ENCODE data around the gene CPED1.

CPED1 gene

DNA sequence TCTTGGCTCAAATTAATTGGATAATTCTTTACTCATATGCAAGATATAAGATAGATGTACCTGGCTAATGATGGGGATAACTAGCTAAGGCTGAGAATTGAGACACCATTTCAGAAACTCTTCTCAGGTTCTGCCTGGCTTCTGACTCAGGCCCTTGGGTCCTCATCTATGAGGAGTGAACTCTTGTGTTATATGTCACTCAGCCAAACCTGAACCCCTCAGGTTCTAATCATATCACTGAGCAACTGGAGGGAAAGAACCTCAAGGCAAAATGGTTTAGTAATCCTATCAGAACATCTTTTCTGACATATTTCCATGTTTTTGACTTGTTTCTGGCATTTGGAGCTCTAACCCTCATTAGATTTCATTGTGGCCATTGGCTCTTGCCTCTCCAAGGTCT is 100.4 kb downstream of the CPED1 start:
- no peak for DNase-seq
- Mint-ChIP-seq H3K27me3 (peaks cover 5% of the 10 kb centered on the region), H3K9me3 (no peaks in the 10 kb centered on the region), H3K4me1 (no peaks in the 10 kb centered on the region), H3K27ac (no peak overlapping the region), H3K36me3 (no peaks in the 10 kb centered on the region), H3K4me3 (no peak overlapping the region)
- CTCF ChIA-PET = interaction anchor here (1.2 kb wide), 1 partner anchor 13 kb away, joined by 3 read pairs; no protein-coding TSS in a partner anchor

- Mint-ChIP-seq H3K27me3 (no peaks in the 10 kb centered on the region), H3K9me3 (no peaks in the 10 kb centered on the region), H3K4me3 (no peak overlapping the region), H3K36me3 (no peaks in the 10 kb centered on the region), H3K27ac (no peak overlapping the region), H3K4me1 (no peaks in the 10 kb centered on the region)
- CTCF ChIA-PET = no interaction called here
- no peak for DNase-seq
Observed at GRCh38 chr7:121094829-121095228, 106.3 kb downstream of the CPED1 start.

GRCh38 chr7:121097577-121097976 is 109.1 kb downstream of the CPED1 start:
- Mint-ChIP-seq H3K27me3 (no peaks in the 10 kb centered on the region), H3K27ac (no peak overlapping the region), H3K4me1 (no peaks in the 10 kb centered on the region), H3K4me3 (no peak overlapping the region), H3K36me3 (no peaks in the 10 kb centered on the region), H3K9me3 (no peaks in the 10 kb centered on the region)
- no peak for DNase-seq
- CTCF ChIA-PET = no interaction called here

GRCh38 chr7:121099572-121099971 is 111.1 kb downstream of the CPED1 start:
- DNase-seq = no peak
- H3K4me3 Mint-ChIP-seq = no peak overlapping the region
- no peak overlapping the region for H3K27ac Mint-ChIP-seq
- H3K36me3 Mint-ChIP-seq = no peaks in the 10 kb centered on the region
- H3K27me3 Mint-ChIP-seq = no peaks in the 10 kb centered on the region
- CTCF ChIA-PET = interaction anchor here (0.7 to 1.5 kb wide), 4 partner anchors 9 to 113 kb away, joined by 3 to 6 read pairs (median 4); no protein-coding TSS in a partner anchor
- no peaks in the 10 kb centered on the region for H3K9me3 Mint-ChIP-seq
- H3K4me1 Mint-ChIP-seq = no peaks in the 10 kb centered on the region

DNA sequence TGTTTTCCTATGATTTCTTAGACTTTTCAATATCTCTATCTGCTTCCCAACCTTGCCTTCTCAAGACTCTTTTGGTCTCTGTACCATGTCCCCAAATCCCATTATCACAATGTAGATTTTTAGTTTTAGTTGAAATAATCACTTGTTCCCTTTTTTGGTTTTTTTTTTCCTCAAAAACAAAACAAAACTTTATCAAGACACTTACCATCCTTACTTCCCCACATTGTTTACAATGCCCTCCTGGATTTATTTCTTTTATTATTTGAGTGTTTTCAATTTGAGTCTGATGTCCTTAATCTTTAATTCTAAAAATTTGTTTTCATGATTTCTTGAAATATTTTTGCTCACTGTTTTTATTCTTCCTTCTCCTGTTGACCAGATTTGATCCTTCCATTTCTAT is 112.6 kb downstream of the CPED1 start:
- Mint-ChIP-seq H3K4me3 (no peak overlapping the region), H3K4me1 (no peaks in the 10 kb centered on the region), H3K36me3 (no peaks in the 10 kb centered on the region), H3K27me3 (no peaks in the 10 kb centered on the region), H3K27ac (no peak overlapping the region), H3K9me3 (no peaks in the 10 kb centered on the region)
- CTCF ChIA-PET = no interaction called here
- DNase-seq = no peak

DNA sequence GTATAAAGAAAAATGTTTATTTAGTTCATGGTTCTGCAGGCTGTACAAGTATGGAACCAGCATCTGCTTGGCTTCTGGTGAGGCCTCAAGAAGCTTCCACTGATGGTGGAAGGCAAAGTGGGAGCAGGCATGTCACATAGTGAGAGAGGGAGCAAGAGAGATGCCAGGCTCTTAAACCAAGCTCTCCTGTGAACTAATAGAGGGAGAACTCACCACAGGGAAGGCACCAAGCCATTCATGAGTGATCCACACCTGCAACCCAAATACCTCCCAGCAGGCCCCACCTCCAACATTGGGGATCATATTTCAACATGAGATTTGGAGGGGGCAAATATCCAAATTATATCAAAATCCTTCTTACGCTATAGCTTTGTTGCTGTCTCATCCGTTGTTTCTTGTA is 113.1 kb downstream of the CPED1 start:
- no peak overlapping the region for H3K27ac Mint-ChIP-seq
- CTCF ChIA-PET = interaction anchor here (0.6 kb wide), 1 partner anchor 310 kb away, joined by 3 read pairs; no protein-coding TSS in a partner anchor
- no peaks in the 10 kb centered on the region for H3K27me3 Mint-ChIP-seq
- DNase-seq = no peak
- H3K36me3 Mint-ChIP-seq = no peaks in the 10 kb centered on the region
- H3K9me3 Mint-ChIP-seq = no peaks in the 10 kb centered on the region
- no peak overlapping the region for H3K4me3 Mint-ChIP-seq
- no peaks in the 10 kb centered on the region for H3K4me1 Mint-ChIP-seq

DNA sequence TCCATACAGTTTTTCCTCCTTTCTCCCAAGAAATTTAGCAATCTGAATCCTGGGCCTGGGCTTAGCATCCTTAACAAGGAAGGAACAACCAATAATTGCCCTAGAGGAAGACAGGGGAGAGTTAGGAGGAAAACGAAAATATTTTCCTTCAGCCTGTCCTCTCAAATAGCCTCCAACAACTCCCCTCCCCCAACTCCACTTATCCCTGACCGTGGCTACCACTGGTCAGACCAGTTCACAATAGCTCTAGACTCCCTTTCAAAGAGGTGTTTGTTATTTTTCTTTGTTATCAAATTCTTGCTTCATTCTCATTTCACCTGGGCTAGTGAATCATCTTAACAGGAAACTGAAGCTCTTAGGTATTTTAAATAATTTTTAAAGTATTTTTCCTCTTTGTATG is 114.1 kb downstream of the CPED1 start:
- Mint-ChIP-seq H3K27ac (no peak overlapping the region), H3K36me3 (no peaks in the 10 kb centered on the region), H3K4me1 (no peaks in the 10 kb centered on the region), H3K27me3 (no peaks in the 10 kb centered on the region), H3K4me3 (no peak overlapping the region), H3K9me3 (no peaks in the 10 kb centered on the region)
- CTCF ChIA-PET = interaction anchor here (1.6 kb wide), 1 partner anchor 296 kb away, joined by 5 read pairs; no protein-coding TSS in a partner anchor
- no peak for DNase-seq

- no peak for DNase-seq
- Mint-ChIP-seq H3K4me1 (no peaks in the 10 kb centered on the region), H3K4me3 (no peak overlapping the region), H3K36me3 (no peaks in the 10 kb centered on the region), H3K27me3 (no peaks in the 10 kb centered on the region), H3K9me3 (no peaks in the 10 kb centered on the region), H3K27ac (no peak overlapping the region)
- CTCF ChIA-PET = interaction anchor here (1.6 kb wide), 1 partner anchor 297 kb away, joined by 5 read pairs; no protein-coding TSS in a partner anchor
Observed at GRCh38 chr7:121103086-121103485, 114.6 kb downstream of the CPED1 start.

DNA sequence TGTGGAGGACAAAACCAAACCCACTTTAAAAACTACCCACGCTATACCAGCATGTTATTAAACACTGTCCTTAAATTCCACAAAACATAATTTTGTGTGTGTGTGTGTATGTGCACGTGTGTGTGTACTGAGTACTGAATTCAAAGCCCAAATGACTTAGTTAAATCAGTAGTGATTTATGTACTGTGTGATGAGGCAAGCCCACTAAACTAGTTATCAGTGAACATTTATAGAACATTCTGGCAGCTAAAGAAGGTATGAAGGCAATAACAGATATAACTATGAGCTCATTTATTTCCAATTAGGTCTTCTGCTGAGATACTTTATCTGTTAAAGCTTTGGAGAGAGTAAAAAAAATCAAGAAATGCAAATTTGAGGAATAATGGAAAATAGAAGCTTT is 115.1 kb downstream of the CPED1 start:
- Mint-ChIP-seq H3K9me3 (no peaks in the 10 kb centered on the region), H3K36me3 (no peaks in the 10 kb centered on the region), H3K27me3 (no peaks in the 10 kb centered on the region), H3K27ac (no peak overlapping the region), H3K4me1 (no peaks in the 10 kb centered on the region), H3K4me3 (no peak overlapping the region)
- DNase-seq = no peak
- CTCF ChIA-PET = interaction anchor here (1.6 kb wide), 1 partner anchor 297 kb away, joined by 5 read pairs; no protein-coding TSS in a partner anchor

DNA sequence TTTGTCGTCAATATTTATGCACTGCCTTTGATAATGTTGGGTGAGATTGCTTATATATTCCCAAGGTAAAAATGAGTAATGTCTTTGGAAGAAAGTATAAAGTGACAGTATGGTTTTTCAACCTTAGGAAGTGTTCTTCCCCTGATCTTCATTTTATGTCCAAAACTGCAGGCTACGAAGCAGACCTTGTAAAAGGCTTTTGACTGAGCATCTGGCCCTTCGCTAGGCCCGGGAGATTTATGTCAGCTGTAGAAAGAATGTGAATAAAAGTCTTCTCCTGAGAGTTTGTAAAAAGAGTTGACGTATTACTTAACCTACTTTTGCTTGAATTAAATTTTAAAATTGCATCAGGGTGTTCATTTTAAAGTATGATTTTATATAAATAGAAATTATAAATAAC is 116.8 kb downstream of the CPED1 start:
- Mint-ChIP-seq H3K36me3 (no peaks in the 10 kb centered on the region), H3K27ac (no peak overlapping the region), H3K9me3 (no peaks in the 10 kb centered on the region), H3K27me3 (peaks cover 3% of the 10 kb centered on the region), H3K4me1 (no peaks in the 10 kb centered on the region), H3K4me3 (no peak overlapping the region)
- DNase-seq = no peak
- CTCF ChIA-PET = interaction anchor here (1.4 kb wide), 1 partner anchor 34 kb away, joined by 3 read pairs; no protein-coding TSS in a partner anchor

DNA sequence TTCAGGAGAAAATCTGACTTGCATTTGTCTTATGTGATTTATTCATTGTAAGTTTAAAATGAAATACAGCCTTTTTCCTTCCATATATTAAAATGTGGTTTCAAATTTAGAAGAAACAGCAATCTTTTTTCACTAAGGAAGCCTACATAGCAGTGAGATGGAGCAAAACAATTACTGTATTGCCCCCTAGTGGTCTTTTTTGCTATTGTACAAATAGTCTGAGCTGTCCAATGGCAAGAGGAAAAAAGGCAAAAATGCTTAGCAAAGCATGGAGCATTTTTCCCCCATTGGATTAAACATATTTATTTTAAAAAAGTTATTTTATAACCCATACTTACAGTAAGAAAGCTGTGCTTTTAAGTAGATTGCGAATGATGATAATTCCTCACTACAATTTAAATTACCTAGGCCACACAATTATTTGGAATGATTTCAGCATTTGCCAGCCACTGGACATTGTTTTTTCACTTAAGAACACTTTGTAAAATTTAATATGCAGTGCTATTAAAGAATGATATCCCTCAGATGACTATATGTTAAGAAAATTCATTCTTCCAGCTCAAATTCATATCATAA is 119.5 kb downstream of the CPED1 start:
- no peaks in the 10 kb centered on the region for H3K36me3 Mint-ChIP-seq
- CTCF ChIA-PET = interaction anchor here (0.6 to 2.4 kb wide), 15 partner anchors 9 to 886 kb away, joined by 3 to 20 read pairs (median 4); no protein-coding TSS in a partner anchor
- no peaks in the 10 kb centered on the region for H3K4me1 Mint-ChIP-seq
- no peak overlapping the region for H3K4me3 Mint-ChIP-seq
- no peaks in the 10 kb centered on the region for H3K9me3 Mint-ChIP-seq
- no peak for DNase-seq
- H3K27ac Mint-ChIP-seq = no peak overlapping the region
- peaks cover 8% of the 10 kb centered on the region for H3K27me3 Mint-ChIP-seq

DNA sequence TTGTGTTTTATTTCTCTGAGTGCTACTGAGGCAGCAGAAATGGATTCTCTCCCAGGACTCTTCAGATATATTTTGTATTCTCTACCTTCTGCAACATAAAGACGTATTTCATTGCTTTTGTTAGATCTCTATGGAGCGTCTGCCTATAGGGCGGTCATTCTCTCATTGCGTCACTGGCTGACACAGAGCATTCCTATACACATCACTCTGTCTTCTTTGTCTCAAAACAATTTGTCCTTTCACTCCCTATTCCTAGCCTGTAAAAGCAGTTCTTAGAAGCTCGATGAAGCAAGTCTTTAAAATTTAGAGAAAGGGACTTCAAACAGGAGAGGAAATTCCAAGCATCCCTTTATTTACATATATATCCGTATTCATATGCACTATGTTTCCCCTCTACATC is 120.6 kb downstream of the CPED1 start:
- Mint-ChIP-seq H3K4me3 (no peak overlapping the region), H3K27ac (no peak overlapping the region), H3K27me3 (peaks cover 8% of the 10 kb centered on the region), H3K4me1 (no peaks in the 10 kb centered on the region), H3K36me3 (no peaks in the 10 kb centered on the region), H3K9me3 (no peaks in the 10 kb centered on the region)
- no peak for DNase-seq
- CTCF ChIA-PET = interaction anchor here (0.8 to 2.4 kb wide), 5 partner anchors 17 to 316 kb away, joined by 3 to 20 read pairs (median 5); no protein-coding TSS in a partner anchor

DNA sequence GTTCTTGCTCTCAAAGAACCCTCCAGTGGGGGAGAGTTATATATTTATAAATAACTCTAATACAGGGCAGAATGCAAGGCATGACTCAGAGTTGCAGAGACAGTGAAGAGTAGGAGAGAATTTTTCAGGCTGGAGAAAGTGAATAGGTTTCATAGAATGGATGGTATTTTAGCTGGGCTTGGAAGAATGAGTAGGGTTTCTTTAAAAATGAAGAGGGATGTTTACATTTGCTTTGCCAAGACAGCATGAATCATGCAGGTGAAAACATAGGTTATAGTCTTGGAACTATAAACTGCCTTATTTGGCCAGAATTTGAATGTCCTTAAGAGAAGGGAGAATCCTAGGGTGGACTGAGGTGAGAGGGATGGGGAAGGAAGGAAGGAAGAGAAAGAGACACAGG is 124.8 kb downstream of the CPED1 start:
- Mint-ChIP-seq H3K27me3 (peaks cover 16% of the 10 kb centered on the region), H3K4me3 (no peak overlapping the region)

GRCh38 chr7:121116396-121116795 is 127.9 kb downstream of the CPED1 start:
- H3K27ac Mint-ChIP-seq = no peak overlapping the region
- H3K4me1 Mint-ChIP-seq = no peaks in the 10 kb centered on the region
- CTCF ChIA-PET = interaction anchor here (0.5 kb wide), 1 partner anchor 16 kb away, joined by 3 read pairs; no protein-coding TSS in a partner anchor
- H3K4me3 Mint-ChIP-seq = no peak overlapping the region
- peaks cover 7% of the 10 kb centered on the region for H3K27me3 Mint-ChIP-seq
- DNase-seq = no peak
- H3K36me3 Mint-ChIP-seq = no peaks in the 10 kb centered on the region
- no peaks in the 10 kb centered on the region for H3K9me3 Mint-ChIP-seq

More for the DNA sequence above, 124.8 kb downstream of the CPED1 start:
- no peaks in the 10 kb centered on the region for H3K9me3 Mint-ChIP-seq
- CTCF ChIA-PET = no interaction called here
- no peaks in the 10 kb centered on the region for H3K36me3 Mint-ChIP-seq
- no peaks in the 10 kb centered on the region for H3K4me1 Mint-ChIP-seq
- no peak for DNase-seq
- H3K27ac Mint-ChIP-seq = no peak overlapping the region

GRCh38 chr7:121119047-121119446 is 130.5 kb downstream of the CPED1 start:
- H3K4me3 Mint-ChIP-seq = no peak overlapping the region
- peaks cover 7% of the 10 kb centered on the region for H3K27me3 Mint-ChIP-seq
- H3K9me3 Mint-ChIP-seq = no peaks in the 10 kb centered on the region
- CTCF ChIA-PET = interaction anchor here (0.6 kb wide), 1 partner anchor 11 kb away, joined by 3 read pairs; no protein-coding TSS in a partner anchor
- no peaks in the 10 kb centered on the region for H3K4me1 Mint-ChIP-seq
- no peak overlapping the region for H3K27ac Mint-ChIP-seq
- no peak for DNase-seq
- H3K36me3 Mint-ChIP-seq = no peaks in the 10 kb centered on the region
